Nucleus accumbens (tissue), 56 donors: ENCODE measurements around the gene EPHB6.
A peak's percentile ranks its signal among the peaks of the same experiment; 100 is the strongest.

Experiments
- DNase-seq, 56 donors: peaks; one replicate each; lab custom pipeline; 2025; lab: John Stamatoyannopoulos, UW

Gene EPHB6

GRCh38 chr7:142863891-142864685 is 9.2 kb downstream of the EPHB6 start:
- no peak for DNase-seq

- DNase-seq: peak in 19 of 56 donors; percentile 17 to 55 (median 34)
These were observed 10.3 kb downstream of the EPHB6 start for GRCh38 chr7:142864980-142865747.

GRCh38 chr7:142865766-142866165 is 10.9 kb downstream of the EPHB6 start:
- no peak for DNase-seq

GRCh38 chr7:142866361-142867096 is 11.7 kb downstream of the EPHB6 start:
- peak in 10 of 56 donors; percentile 15 to 52 (median 22) for DNase-seq

GRCh38 chr7:142867097-142867378 is 12.2 kb downstream of the EPHB6 start:
- DNase-seq: no peak

GRCh38 chr7:142867398-142868187 is 12.7 kb downstream of the EPHB6 start:
- DNase-seq: no peak

- no peak for DNase-seq
These were observed 13.5 kb downstream of the EPHB6 start for GRCh38 chr7:142868188-142868985.

GRCh38 chr7:142868986-142869415 is 14.1 kb downstream of the EPHB6 start:
- no peak for DNase-seq

GRCh38 chr7:142869434-142869833 is 14.6 kb downstream of the EPHB6 start:
- DNase-seq: no peak

- no peak for DNase-seq
These were observed 15.3 kb downstream of the EPHB6 start for GRCh38 chr7:142870147-142870559.

GRCh38 chr7:142870566-142871259 is 15.8 kb downstream of the EPHB6 start:
- DNase-seq: no peak

- DNase-seq: no peak
These were observed 16.6 kb downstream of the EPHB6 start for GRCh38 chr7:142871260-142872105.

GRCh38 chr7:142872106-142872675 is 17.3 kb downstream of the EPHB6 start:
- DNase-seq: no peak

- peak in 1 of 56 donors; percentile 38 for DNase-seq
These were observed 18.5 kb downstream of the EPHB6 start for GRCh38 chr7:142873281-142873784.

GRCh38 chr7:142873871-142874270 is 19.0 kb downstream of the EPHB6 start:
- no peak for DNase-seq

- DNase-seq: no peak
These were observed 19.5 kb downstream of the EPHB6 start for GRCh38 chr7:142874409-142874808.

- DNase-seq: no peak
These were observed 20.0 kb downstream of the EPHB6 start for GRCh38 chr7:142874837-142875236.
